HG02943 (cell line): ENCODE data around the gene CHRND.

ENCODE experiments used
- ATAC-seq: cut with Tn5 transposase; IDR thresholded peaks from one replicate; pipeline ENCODE4 v1.9.1; 2021; ENCODE audit warnings: mild to moderate bottlenecking, low read depth, moderate library complexity; ENCODE audit not compliant: unreplicated experiment

The CHRND gene

DNA sequence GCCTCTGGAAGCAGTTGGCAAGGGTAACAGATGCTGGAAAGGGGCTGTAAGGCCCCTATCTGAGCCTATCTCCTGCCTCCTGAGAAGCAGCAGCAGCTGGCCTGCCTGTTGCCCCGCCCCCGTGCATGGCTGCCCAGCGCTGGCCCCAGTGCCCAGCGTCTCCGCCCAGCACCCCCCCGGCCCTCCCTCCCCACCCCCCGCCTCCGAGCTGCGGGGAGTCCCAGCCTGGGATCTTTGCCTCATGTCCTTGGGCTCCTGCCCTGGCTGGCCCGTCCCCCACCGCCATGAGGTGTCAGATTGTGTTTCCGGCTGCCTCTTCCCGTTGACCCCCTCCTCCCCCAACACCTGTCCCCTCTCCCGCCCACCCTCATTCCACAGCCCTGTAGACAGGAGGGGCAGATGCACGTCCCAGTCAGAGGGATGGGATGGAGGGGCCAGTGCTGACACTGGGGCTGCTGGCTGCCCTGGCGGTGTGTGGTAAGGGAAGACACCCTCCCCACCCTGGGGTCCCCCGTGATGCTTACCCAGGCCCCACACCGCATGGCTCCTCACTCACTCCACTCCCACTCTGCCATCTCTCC lies at the start of gene CHRND:
Gene CHRND, plus strand, starts transcription at position 370 of the 581 bp plus-strand sequence. Its CDS starts 56 bp downstream, at position 426.
- no peak for ATAC-seq

DNA sequence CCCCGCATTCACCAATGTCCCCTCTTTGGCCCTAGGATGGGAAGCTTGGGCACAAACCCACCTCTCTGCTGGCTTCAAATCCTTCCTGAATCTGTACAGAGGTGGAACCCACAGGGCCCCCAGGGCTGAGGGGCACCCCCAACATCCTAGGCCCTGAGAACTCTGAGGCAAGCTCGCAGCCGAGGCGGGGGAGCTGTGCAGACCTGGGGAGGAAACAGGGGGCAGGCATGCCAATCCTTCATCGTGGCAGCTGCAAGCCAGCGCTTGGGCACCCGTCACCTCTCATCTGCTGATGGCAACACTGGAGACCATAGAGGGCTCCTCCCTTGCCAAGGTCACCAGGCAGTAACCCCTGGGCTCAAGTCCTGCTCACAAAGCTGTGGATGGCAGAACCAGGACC lies 49.2 kb upstream of the CHRND start:
- ATAC-seq: no peak

DNA sequence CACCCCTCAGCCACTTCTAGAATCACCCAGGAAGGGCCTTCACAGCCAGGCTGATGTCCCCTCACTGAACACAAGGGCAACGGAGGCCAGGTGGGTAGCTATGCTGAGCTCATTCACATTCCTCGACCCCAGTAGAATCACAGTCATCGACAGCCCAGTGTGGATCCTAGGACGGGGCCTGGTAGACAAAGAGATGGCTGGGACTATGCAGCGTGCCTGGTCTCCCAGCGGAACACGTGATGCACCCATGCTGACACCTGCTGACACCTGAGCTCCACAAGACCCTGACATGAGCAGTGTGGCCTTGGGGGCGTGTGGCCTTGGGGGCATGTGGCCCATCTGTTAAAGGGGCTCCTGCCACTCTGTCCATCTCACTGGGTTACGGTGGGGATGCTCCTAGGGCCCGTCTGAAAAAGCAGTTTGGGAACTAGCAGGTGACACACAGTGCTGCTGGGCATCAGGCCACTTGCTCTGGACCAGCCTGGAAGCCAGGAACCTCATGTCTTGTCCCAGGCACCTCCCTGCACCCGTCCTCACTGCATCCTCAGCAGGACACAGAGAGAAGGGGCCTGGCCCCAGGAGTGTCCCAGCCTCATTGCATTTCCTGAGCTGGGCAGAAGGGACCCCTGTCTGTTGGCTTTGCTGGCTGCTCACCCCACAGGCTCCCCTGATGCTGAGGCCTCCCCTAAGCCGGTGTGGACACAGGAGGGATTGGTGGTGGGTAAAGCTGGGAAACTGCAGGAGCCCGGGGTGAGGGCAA lies 48.0 kb upstream of the CHRND start:
- ATAC-seq: no peak

DNA sequence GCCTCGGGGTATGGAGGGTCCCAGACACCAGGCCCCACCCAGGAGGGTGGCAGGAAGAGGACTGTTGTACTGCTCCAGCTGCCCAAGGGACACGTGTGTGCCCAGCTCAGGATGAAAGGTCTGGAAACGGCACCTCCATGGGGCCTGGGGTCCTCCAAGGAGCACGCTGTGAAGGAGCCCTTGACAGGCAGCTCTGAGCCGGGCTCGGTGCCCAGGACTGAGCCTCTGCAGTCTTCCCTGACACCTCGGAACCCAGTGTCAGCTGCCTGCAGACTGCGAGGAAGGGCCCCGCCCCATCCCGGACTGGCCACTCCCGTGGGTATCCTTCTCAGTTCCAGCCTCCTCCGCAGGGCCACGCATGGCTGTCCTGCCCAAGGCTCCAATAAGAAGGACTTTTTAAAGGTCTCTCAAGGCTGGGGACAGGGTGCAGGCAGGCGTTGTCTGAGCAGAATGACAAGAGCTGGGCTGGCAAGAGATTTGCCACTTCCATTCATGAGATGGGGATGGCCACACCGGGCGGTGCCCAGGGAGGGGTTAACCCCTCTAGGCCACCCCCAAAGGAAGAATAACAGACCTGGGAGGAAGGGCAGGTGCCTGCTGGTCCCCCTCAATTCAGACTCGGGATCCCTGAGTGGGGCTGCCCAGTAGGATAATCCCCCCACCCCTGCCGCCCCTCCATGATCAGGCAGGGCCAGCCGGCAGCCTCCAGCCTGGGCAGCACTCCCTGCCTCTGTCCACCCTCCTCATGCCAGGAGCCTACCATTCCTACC lies 47.2 kb upstream of the CHRND start:
- ATAC-seq: no peak

DNA sequence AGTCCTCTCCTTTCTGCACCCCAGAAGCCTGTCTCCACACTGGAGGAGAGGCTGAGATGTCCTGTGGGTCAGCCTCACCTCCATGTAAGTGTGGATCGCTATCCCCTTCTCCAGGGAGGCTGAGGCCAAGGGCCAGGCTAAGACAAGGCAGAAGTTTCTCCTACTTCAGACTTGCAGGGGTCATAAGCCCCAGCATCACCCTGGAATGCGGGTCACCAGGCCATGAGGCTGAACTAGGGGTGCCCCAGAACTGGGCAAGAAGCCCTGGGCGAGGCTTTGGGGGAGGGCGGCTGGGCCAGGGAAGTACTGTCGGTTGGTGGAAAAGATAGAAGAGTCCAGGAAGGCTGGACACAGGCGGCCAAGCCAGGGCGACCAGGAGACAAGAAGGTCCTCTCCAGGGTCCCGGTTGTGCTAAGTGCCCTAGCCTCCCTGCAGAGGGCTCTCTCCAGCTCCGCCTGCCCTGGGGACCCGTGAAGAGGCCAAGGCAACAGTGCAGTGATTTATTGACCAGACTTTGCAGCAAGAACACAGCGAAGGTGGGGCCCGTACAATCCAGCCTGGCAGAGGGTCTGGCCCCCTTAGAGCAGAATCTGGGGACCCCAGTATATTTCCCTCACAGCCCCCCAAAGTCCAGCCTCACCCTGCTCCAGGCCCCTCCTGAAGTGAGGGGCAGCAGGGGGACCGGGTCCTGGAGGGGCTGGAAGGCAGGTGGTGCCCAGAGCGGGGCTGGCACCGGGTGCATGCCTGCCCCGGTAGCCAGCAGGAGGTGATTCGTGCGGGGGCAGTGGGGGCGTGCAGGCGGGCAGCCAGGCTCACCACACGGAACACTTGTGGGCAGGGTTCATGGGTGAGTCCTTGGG lies 46.4 kb upstream of the CHRND start:
- ATAC-seq: no peak

DNA sequence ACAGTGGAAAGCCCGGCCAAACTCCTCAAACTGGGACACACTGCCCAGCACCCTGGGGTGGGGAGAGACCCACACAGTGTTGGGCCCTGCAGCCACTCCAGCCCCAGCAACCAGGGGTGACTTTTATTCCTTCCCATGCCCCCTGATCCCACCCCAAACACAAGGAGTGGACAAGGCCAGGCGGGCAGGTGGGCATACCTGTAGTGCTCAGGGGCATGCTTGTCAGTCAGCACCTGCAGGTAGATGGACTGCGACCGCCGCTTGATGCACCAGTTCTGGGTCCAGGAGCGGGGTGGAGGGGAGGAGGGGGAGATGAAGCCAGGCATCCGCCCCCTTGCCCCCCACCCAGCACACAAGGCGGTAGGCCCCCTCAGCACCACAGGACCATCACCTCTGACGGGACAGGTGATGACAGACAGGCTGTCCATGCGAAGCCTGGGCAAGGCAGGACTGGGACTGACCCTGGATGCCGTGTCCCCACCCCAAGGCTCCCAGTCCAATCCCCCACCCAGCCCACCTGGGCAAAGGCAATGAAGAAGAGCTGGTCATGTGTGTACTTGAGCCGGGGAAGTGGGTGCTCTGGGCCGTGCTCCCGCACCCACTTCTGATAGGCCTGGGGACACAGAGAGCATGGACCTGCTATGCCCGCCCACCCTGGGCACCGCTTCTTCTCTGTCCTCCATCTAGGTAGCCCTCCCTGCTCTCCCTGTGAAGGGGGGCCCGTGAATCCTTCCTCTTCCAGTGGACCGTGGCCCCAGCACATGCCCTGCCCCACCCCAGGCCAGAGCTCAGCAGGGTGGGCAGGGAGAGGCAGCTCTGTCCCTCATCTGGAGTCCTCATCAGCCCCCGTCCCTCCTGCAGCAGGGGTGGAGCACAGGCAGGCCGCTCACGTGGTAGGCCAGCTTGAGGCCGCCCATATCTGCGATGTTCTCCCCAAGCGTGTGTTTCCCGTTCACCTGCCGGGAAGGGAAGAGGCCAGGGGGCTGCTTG lies 45.5 kb upstream of the CHRND start:
- ATAC-seq: no peak

DNA sequence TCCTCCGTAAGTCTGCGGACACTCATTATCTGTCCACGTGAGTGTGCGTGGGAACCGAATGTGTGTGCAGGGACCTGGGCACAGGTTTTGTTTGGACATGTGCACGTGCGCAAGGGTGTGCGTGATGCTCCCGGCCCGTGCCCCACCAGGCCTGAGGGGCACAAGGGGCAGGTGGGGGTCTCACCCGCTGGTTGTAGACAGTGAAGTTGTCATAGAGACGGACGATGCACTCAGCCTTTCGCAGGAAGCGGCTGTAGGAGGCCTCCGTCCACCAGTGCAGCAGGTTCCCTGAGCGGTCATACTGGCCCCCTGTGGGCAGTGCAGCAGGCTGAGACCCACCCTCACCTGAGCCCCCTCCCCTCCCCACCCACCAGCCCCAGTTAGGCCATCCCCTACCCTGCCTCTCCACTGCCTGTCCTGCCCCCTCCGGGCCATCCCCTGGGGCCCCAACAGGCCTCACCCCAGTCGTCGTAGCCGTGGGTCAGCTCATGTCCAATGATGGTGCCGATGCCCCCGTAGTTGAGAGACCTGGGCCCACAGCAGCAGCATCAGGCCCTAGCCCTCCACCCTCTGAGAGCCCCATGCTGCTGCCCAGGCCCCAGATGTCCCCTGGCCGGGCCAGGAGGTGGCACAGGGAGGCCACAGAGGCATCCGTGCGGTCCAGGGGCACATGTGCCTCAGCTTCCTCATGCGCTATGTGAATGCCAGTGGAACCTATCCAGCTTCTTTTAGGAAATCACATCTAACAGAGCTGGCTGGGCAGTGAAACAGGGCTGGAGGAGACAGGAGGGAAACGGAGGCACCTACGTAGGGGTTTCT lies 44.4 kb upstream of the CHRND start:
- no peak for ATAC-seq

DNA sequence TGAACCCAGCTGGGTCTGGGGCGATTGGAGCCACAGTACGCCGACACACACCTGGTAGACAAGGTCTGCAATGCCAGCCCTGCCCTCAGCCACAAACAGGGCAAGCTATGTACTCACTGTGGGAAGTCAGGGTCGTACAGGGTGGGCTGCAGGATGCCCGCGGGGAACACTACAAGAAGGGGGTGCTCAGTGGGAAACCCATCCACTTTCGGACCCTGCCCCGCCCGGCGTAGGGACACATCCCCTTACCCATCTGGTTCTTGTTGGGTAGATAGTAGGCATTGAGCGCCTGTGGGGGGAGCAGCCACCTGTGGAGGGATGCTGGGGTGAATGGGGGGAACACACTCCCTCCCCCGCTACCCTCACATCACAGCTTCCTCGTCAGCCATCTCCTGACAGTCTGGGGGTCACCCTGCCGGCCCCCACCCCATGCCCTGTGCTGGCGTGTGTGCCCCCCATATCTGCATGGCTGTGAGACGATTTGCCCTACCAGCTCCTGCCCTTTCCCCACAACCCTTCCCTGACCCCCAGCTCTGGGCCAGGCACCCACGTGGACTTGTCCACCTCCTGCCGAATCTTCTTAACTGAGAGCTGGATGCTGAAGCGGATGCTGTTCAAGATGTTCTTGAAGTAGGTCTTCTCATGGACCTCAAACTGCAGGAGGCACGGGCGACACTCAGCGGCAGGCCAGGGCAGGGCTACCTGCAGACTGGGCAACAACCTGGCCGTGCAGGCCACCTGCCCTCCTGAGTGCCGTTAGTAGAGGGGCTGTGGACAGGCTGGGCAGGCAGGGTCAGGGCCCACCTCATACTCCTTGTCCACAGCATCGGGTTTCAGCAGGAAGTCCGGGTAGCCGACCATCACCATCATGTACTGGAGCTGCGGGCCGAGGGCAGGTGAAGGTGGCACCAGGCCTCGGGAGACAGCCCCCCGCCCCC lies 43.4 kb upstream of the CHRND start:
- ATAC-seq: no peak

DNA sequence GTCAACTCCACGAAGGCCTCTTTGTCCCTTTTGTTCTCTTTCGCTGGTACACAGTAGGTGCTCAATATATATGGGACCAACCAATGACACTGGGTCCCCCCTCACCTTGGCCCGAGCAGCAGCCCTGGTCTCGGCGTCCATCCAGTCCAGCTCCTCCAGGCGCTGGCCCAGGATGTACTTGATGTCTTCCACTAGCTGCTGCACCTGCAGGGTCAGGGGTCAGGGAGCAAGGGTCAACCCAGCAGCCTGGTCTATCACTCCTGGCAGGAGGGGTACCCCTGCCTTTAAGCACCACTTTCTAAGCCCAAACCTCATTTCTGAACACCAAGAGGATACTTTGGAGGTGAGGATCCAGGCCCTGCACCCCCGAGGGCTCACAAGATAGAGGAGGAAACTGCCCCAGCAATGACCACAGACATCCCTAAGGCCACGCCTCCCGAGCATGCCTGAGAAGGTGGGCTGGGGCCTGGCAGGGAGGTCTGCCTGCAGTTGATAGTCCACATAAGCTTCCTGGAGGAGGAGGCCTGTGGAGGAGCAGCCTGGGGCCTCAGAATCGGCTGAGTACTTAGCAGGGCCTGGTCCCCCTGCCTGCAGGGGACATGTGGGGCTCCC lies 42.5 kb upstream of the CHRND start:
- no peak for ATAC-seq

DNA sequence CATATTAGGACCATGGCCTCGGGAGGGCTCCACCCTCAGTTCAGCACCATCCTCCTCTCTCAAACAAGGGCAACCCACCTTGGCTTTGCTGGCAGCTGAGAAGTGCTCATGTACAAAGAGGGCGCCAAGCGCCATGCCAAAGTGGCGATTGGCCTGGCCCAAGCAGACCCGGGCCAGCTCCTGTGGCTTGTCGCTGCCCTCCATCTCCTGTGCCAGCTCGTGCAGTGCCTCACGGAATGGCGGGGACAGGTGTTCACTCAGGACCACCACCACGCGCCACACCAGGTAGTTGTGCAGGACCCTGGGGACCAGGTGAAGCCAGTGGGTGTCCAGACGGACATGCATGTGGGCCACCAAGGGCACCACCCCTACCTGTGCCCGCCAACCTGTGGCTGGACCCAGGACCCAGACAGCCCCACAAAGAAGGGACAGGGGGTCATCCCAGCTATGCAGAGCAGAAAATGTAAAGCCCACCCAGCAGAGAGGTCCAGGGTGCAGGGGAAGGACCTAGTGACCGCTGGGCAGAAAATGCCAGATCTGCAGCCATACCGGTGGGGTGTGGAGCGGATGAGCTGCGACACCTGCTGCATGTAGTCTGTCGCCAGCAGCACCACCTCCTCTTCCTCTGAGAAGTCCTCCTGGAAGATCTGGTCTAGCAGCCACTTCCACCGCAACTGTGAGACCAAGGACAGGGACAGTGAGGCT lies 41.9 kb upstream of the CHRND start:
- no peak for ATAC-seq

DNA sequence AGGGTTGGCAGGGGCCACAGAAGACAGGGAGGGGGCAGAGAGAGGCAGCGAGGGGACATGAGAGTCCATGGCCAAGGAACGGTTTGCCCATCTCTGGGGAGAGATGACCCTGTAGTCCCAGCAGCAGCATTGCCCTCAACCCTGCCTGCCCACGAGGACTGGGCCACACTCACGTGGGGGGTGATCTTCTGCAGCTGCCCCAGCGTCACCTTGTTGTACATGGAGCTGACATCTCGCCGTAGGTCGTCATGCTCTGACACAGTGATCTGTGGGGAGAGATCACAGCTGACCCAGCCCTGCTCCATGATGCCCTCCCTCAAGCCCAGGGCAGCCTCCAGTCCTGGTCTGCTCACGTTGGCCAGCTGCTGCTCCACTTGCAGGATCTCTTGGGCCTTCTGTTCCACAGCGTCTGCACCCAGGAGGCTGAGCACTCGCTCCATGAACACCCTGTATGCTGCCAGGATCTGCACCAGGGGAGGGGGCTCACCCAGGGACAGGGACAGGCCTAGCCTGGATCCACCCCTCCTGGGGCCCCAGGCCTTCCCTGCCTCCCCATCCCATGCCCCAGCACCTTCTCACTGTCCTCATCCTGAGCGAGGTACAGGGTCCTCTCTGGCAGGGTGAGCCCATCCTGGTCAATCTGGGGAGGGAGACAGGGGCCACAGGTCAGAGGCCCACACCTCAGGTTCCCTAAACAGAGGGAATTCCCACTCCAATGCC lies 41.2 kb upstream of the CHRND start:
- ATAC-seq: no peak

DNA sequence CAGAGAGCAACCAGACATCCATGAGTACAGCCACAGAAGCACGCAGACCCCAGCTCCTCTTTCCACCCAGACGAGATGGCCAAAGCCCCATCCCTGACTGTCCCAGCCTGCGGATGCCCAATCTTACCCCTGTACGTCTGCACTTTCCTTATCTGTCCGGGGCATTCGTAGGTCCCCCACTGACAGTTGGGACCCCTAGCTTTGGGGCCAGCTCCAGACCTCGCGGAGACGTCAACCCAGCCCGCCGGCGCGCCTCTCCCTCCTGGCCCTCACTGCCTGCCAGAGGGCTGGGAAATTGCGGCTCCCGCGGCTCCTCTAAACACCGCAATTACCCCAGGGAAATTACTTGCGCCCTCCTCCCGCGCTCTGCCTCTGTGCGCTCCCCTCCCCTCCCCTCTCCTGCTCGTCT lies 40.6 kb upstream of the CHRND start:
- no peak for ATAC-seq

DNA sequence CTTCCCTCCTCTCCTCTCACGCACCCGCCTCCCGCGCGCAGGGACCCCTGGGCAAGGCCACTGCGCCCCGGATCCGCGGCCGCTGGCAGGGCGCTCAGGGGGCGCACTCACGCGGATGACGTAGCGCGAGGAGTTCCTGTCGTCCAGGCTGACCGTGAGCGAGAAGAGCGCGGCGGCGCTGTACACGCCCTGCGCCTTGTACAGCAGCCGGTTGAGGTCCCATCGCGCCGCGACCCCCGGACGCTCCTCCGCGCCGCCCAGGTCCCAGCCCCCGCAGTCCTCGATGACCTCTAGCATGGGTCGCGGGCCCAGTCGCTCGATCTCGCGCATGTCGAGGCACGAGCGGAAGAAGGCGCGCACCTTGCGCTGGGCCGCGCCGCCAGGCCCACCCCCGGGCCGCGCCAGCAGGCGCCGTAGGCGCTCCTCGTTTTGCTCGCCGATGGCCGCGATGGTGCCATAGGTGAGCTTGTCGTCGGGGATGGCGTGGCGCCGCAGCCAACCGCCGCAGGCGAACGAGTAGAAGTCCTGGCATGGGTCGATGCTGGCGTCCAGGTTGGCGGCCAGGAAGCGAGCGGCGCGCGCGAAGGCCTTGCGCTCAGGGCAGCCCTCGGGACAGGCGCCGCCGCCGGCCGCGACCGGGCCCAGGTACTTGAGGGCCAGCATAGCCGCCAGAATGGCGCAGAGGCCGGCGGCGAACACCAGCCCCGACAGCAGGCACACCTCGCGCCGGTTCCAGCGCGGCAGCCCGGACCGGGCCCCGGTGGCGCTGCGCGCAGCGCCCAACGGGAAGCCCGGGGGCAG lies 40.0 kb upstream of the CHRND start:
- ATAC-seq: no peak

DNA sequence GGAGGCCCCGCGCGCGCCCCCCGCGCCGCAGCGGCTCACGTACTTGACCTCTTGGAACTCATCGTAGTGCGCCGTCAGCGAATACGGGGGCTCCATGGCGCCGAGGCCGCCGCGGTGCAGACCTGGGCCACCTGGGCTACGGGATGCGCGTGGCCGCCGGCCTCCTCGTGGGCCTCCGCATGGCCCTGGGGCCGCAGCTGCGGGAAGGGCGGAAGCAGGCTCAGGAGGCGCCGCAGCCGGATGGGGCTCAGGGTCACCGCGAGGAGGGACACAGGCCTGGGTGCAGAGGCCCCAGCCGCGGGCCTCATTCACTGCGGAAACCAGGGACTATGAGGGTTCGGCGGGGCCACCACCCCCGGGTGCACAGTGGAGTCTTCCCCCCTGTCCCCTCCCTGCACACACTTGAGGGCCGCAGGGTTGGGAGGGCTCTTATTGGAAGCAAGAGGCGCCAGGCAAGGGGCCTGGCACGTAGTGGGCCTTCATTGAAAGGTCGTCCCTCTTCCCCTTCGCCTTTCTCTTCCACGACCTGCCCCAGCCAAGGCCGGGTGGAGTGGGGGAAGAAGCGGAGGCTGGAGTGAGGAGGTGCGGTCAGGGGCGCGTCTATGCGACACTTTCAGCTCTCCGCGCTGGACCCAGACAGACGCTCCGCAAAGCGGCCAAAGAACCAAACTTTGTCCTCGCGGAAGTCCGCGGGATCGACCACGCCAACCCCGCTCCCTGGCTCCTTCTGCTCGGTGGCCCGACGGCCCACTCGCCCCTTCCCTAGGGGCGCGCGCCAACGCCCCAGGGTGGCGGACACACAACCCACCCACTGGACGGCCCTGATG lies 39.2 kb upstream of the CHRND start:
- no peak for ATAC-seq
